ENCODE data around the gene SLC9A8.
"Not testable (repeated sequence)": the region's sequence is repeated elsewhere in the genome, so short reads cannot be mapped to it uniquely, and the experiment has no call there.

The SLC9A8 gene

DNA sequence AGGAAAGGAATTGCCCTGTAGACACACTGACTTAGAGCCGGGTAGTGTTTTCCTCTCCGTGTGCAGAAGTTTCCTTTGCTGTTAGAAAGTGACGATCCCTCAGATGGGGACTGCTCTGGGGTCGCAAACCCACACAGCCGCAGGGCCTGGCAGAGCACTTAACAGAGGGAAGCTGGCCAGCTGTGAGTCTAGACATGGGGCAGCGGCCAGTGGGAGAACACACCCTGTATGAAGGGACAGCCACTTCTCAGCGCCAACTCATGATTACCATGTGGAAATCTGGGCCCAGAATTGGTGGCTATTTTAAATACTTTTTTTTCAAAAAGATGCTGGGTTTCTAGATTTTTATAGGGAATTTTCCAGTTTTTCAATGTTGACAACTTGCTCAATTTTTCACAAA lies 39.4 kb downstream of the SLC9A8 start:
- DNase-seq = no peak

- no peak for DNase-seq
Measured at GRCh38 chr20:49852522-49853080, 40.0 kb downstream of the SLC9A8 start.

- DNase-seq = no peak
Measured at GRCh38 chr20:49853640-49854039, 41.0 kb downstream of the SLC9A8 start.

GRCh38 chr20:49854190-49854875 lies 41.7 kb downstream of the SLC9A8 start:
- DNase-seq = no peak

DNA sequence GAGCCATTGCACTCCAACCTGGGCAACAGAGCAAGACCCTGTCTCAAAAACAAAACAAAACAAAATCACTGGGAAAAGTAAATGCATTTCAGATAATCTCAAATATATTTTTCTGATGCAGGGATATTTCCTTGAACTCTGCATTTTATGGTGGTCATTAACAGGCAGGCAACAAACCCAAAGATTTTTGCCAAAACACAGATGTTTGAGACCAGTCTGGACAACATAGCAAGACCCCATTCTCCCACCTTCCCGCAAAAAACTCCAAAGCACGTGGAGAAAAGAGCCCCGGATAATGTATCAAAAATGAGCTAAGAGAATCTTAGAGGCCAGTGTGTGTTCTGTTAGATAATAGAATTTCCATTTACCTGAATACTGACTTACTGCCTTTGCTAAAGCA lies 44.3 kb downstream of the SLC9A8 start:
- DNase-seq = no peak

DNA sequence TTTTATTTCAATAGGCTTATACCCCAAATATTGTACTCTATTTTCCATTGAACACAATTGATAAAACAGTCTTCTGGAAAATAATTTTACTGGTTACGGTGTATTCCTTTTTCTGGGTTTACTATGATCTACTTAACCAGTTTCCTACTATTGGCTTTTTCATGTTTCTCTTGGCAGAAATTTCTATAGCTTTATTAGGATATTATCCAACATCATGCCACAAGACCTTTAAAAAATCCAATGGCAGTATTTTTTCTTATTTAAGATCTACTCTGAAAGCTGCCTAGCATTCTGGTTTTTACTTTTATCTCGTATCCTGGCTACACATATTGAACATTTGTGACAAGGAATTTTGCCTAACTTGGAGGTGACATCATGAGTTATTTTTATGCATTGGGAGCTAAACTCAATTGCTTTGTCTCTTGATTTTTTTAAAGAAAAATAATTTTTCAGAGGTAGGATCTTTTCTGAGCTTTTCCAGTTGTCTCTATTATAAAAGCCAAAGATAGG lies 45.5 kb downstream of the SLC9A8 start:
- no peak for DNase-seq

GRCh38 chr20:49859011-49859410 lies 46.4 kb downstream of the SLC9A8 start:
- no peak for DNase-seq

DNA sequence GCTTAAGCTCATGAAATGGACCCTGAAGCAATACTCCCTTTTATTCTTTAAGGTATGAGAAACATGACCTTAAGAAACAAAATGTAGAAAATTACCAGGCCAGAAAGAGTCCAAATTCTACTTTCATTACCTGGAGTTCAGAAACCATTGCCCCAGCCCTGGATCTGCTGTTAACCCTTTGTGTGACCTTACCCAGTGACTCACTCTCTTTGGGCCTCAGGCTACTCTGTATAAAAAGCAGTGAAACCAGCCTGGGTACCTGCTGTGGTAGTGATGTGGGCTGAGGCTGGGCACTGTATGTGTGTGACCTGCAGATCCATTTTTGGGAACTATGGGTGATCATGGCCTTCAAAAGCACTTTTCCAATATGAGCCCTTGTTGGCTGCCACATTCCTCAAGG lies 47.2 kb downstream of the SLC9A8 start:
- DNase-seq = no peak

DNA sequence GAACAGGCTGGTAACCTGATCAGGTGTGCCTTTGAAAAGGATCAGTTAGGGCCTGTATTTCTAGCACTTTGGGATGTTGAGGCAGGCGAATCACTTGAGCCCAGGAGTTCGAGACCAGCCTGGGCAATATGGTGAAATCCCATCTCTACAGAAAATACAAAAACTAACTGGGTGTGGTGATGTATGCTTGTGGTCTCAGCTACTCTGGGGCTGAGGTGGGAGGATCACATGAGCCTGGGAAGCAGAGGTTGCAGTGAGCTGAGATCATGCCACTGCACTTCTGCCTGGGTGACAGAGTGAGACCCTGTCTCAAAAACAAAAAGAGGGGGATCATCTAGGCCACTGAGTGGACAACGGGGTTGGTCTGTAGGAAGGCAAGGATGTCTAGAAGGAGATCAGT lies 48.6 kb downstream of the SLC9A8 start:
- DNase-seq = not testable (repeated sequence)

GRCh38 chr20:49862607-49863200 lies 50.1 kb downstream of the SLC9A8 start:
- no peak for DNase-seq

- DNase-seq = no peak
Measured at GRCh38 chr20:49863666-49864065, 51.0 kb downstream of the SLC9A8 start.

DNA sequence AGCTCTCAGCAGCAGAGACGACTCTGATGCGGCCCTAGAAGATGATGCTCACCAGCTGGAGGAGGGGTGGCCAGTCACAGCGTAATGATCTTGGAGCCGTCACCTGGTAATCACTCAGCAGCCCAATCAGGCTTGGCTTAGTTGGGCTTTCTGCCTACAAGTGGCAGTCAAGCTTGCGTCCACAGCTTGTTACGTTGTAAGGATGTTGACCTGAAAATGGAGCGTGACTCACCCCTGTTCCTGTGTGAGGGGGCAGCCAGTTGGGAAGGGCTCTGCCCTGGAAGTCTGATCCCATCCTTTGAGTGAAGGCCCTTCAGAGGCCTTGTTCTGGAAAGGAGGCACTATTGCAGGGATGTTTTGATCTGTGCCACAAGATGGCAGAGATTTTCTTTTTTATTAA lies 52.9 kb downstream of the SLC9A8 start:
- DNase-seq = no peak

DNA sequence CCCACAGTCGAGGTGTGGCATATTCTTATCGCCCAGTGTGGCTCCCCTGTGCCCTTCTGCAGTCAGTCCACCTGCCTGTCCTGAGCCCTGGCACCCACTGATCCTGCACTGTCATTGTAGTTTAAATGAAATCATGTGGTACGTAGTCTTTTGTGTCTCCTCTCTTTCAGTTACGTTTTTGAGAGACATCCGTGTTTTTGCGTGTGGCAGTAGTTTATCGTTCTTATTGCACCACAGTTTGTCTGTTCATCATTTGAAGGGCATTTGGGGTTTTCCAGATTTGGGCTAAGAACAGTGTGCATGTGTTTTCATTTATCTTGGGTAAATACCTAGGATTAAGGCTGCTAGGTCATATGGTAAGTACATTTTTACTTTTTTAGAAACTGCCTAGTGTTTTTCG lies 53.4 kb downstream of the SLC9A8 start:
- no peak for DNase-seq

GRCh38 chr20:49867453-49868215 lies 55.0 kb downstream of the SLC9A8 start:
- no peak for DNase-seq

DNA sequence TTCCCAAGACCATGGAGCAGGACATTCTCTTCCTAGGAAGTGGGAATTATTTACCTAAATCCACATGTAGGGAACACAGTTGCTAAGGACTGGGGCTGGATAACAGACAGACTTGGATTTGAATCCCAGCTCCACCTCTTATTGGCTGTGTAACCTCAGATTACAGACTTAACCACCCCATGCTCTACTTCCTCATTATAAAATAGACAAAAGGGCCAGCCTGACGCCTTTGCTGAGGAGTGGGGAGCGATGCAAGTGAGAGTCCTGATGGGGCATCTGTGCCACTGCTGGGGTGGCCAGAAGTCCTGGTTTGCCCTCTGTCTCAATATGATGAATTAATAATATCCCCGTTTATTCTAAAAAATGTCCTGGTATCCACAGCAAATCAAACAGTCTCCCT lies 55.9 kb downstream of the SLC9A8 start:
- DNase-seq = no peak

GRCh38 chr20:49868964-49869363 lies 56.3 kb downstream of the SLC9A8 start:
- DNase-seq = no peak

- DNase-seq = no peak
Measured at GRCh38 chr20:49870261-49870660, 57.6 kb downstream of the SLC9A8 start.

GRCh38 chr20:49871391-49871948 lies 58.8 kb downstream of the SLC9A8 start:
- DNase-seq = no peak

DNA sequence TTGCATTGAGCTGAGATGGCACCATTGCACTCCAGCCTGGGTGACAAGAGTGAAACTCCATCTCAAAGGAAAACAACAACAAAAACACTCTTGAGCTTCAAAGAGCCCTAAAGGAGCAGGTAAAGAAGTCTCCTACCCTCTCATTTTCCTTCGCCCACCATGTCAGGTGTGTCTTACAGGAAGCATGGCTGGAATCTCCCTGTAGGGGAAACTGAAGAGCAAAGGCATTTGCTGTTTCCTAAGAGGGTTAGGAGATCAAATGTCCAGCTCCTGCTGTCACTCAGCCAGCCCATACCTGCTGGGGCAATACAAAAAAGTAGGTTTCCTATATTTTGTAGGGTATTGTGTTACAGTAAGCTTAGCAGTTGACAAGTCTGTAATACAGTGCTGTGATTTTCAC lies 59.4 kb downstream of the SLC9A8 start:
- DNase-seq = no peak

- no peak for DNase-seq
Measured at GRCh38 chr20:49874696-49875095, 62.1 kb downstream of the SLC9A8 start.

- no peak for DNase-seq
Measured at GRCh38 chr20:49877386-49877921, 64.8 kb downstream of the SLC9A8 start.

GRCh38 chr20:49878977-49879376 lies 66.3 kb downstream of the SLC9A8 start:
- no peak for DNase-seq

GRCh38 chr20:49880177-49880576 lies 67.5 kb downstream of the SLC9A8 start:
- no peak for DNase-seq
